Activated naive CD4-positive, alpha-beta T cell treated with anti-CD3 and anti-CD28 coated beads, Interleukin-2, amount 10 ng/mL, durations not matched to agents 7 days and 5 days (primary cell): ENCODE results near the gene PIGC.

Experiments used
- CTCF ChIA-PET: fragments of 350-600 bp; sonication (Branson Sonifier 250); formaldehyde crosslinking; loops from one replicate; lab custom pipeline; 2021; ENCODE audit warnings: antibody characterized with exemption; lab: Charles Lee
- DNase-seq: peaks from one replicate; pipeline ENCODE4 v3.0.0-alpha.2; 2020
- H3K27ac Mint-ChIP-seq: one replicate; pipeline ENCODE4 v1.8.0; 2021; ENCODE audit warnings: mild to moderate bottlenecking, moderate library complexity, mixed read lengths
- H3K27me3 Mint-ChIP-seq: one replicate; pipeline ENCODE4 v1.8.0; 2021; ENCODE audit warnings: mild to moderate bottlenecking, mixed read lengths
- H3K36me3 Mint-ChIP-seq: one replicate; pipeline ENCODE4 v1.8.0; 2021; ENCODE audit warnings: mixed read lengths
- H3K4me1 Mint-ChIP-seq: one replicate; pipeline ENCODE4 v1.8.0; 2021; ENCODE audit warnings: mixed read lengths
- H3K4me3 Mint-ChIP-seq: one replicate; pipeline ENCODE4 v1.8.0; 2021; ENCODE audit warnings: mild to moderate bottlenecking, moderate library complexity, mixed read lengths
- H3K9me3 Mint-ChIP-seq: one replicate; pipeline ENCODE4 v1.8.0; 2021; ENCODE audit warnings: mixed read lengths

PIGC gene

DNA sequence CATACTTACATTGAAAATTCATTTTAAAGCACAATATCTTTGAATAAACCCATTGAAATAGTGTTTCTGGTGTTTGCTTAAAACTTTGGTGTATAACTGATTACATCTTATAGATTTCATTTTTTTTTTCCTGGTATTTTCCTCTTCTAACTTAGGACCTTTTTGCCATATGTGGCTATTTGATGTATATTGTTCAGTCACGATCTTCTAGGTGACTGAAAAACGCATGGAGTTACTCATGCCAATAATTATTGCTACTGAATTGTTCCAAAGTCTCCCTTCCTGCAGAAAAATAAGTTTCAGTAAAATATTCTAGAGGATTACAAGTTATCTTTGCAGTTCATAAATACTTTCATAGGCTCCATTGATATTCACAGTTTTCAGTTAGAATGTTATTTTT lies 46.2 kb downstream of the PIGC start:
- Mint-ChIP-seq H3K27me3 (no peaks in the 10 kb centered on the region), H3K27ac (no peak overlapping the region), H3K36me3 (peaks cover 10% of the 10 kb centered on the region), H3K4me3 (no peak overlapping the region), H3K4me1 (peaks cover 74% of the 10 kb centered on the region), H3K9me3 (no peaks in the 10 kb centered on the region)
- CTCF ChIA-PET = interaction anchor here (1.1 to 4.2 kb wide), 3 partner anchors 128 to 395 kb away, joined by 3 to 39 read pairs (median 17); no protein-coding TSS in a partner anchor
- no peak for DNase-seq

DNA sequence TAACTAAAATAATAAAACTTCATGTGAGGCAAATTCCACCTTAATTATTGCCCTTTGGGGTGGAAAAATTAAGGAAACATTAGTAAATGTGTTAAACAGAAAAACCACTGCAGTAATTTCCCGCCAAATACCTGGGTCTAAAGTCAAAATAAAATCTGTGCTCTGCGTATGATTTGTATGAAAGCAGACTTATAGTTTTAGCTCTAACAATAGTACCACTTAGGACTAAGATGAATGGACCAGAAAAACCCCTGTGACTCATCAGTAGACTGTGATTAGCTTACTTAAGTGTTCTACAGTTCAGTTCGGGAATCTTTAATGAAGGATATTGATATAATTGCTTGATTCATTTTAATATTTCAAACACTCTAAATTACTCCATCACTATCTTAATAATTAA lies 46.6 kb downstream of the PIGC start:
- H3K4me1 Mint-ChIP-seq = peaks cover 76% of the 10 kb centered on the region
- CTCF ChIA-PET = interaction anchor here (1.1 kb wide), 1 partner anchor 128 kb away, joined by 3 read pairs; no protein-coding TSS in a partner anchor

DNA sequence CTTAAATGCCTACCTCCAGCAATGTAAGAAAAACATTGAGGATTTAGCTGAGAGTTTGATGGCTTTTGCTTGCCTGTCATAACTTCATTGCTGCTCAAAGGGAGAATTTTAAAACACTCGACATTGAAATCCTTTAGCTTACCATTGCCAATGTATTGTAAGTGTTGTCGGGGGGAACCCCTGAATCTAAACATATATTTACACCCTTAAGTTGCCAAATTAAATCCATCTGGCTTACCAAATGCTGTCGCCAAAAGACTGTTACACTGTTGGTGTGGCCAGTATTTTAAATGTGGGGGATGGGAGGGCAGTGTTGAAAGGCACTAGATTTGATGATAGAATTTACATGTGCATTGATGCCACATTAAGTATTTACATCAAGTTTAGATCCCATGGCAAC lies 48.3 kb downstream of the PIGC start:
- CTCF ChIA-PET = interaction anchor here (0.8 to 2.5 kb wide), 8 partner anchors 15 to 393 kb away, joined by 3 to 11 read pairs (median 4); partner anchors contain the start of gene C1orf105
- peaks cover 10% of the 10 kb centered on the region for H3K36me3 Mint-ChIP-seq
- H3K9me3 Mint-ChIP-seq = no peaks in the 10 kb centered on the region
- H3K27ac Mint-ChIP-seq = peak overlapping the region; percentile 99
- no peak for DNase-seq
- peaks cover 80% of the 10 kb centered on the region for H3K4me1 Mint-ChIP-seq
- no peaks in the 10 kb centered on the region for H3K27me3 Mint-ChIP-seq
- no peak overlapping the region for H3K4me3 Mint-ChIP-seq

More for the DNA sequence above, 46.6 kb downstream of the PIGC start:
- no peak for DNase-seq
- no peak overlapping the region for H3K4me3 Mint-ChIP-seq
- no peak overlapping the region for H3K27ac Mint-ChIP-seq
- H3K9me3 Mint-ChIP-seq = no peaks in the 10 kb centered on the region
- peaks cover 10% of the 10 kb centered on the region for H3K36me3 Mint-ChIP-seq
- H3K27me3 Mint-ChIP-seq = no peaks in the 10 kb centered on the region

DNA sequence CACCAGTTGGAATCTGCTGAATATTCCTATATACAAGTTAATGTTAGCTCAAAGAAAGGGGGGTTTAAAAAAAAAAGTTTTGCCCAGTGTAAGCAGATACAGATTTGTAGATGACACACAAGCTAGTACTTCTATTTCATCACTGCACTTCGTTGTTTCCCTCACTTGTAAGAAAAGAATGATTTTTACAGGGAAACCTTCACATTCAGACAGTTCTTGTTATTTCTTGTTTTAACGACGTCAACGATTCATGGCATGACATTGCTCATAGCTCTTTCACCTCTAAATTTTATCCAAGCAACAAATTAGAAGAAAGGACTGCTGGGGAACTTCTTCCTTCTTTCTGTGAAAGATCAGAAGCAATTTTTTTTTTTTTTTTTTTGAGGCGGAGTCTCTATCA lies 49.1 kb downstream of the PIGC start:
- Mint-ChIP-seq H3K4me3 (peak overlapping the region; percentile 49), H3K9me3 (no peaks in the 10 kb centered on the region), H3K4me1 (peaks cover 75% of the 10 kb centered on the region), H3K36me3 (peaks cover 10% of the 10 kb centered on the region), H3K27me3 (no peaks in the 10 kb centered on the region), H3K27ac (peak overlapping the region; percentile 99)
- CTCF ChIA-PET = interaction anchor here (0.6 to 2.5 kb wide), 15 partner anchors 13 to 392 kb away, joined by 3 to 11 read pairs (median 4); partner anchors contain the start of gene C1orf105
- DNase-seq = no peak

DNA sequence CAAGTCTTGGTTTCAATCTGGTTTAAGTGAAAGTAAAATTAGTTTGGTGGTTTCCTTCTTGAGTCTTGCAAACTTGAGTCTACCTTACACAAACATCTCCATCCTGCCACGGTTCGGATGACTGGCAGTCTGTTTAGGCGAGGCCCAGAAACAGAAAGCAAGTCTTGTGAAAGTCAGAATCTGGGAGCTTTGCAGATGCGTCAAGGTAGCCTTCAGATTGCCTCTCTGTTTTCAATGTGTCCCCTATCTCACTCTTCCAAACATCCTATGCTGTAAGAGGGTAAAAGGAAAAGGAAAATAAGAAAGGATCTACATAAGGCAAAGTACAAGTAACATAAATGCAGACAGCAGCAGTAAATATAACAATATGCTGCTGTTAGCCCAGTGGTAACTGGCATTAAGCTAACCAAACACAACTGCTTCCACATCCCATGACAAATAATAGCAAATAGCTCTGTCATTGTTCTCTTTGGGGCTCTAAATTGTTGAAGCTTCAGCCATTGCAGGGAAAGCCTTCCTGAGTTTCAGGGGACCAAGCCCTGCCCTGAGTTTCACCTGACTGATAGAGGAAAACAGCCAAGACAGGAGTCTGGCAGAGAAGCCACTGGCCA lies 49.6 kb downstream of the PIGC start:
- H3K4me3 Mint-ChIP-seq = peak overlapping the region; percentile 49
- peak overlapping the region; percentile 99 for H3K27ac Mint-ChIP-seq
- DNase-seq = peak; percentile 87
- H3K36me3 Mint-ChIP-seq = peaks cover 10% of the 10 kb centered on the region
- H3K4me1 Mint-ChIP-seq = peaks cover 69% of the 10 kb centered on the region
- no peaks in the 10 kb centered on the region for H3K27me3 Mint-ChIP-seq
- no peaks in the 10 kb centered on the region for H3K9me3 Mint-ChIP-seq
- CTCF ChIA-PET = interaction anchor here (0.6 to 2.5 kb wide), 14 partner anchors 12 to 392 kb away, joined by 3 to 11 read pairs (median 4); partner anchors contain the start of gene C1orf105

DNA sequence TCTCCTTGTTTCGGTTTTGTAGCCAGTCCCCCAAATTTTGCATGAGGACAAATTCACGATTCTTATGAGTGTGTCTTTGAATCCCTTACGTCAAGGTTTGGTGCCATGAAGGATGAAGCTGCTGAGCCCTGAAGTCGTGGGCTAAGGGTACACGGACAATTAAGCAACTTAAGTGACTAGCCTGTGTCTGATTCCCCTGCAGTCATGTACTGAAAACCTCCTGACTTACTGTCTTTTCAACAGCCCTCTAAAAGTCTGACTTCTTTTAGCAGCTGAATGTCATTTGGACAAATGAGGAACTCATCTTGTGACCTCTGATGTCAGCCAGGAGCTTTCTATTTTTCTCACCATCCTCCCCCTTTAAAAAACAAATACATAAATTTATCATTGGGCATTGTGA lies 50.5 kb downstream of the PIGC start:
- Mint-ChIP-seq H3K4me3 (no peak overlapping the region), H3K9me3 (no peaks in the 10 kb centered on the region), H3K27me3 (no peaks in the 10 kb centered on the region), H3K4me1 (peaks cover 60% of the 10 kb centered on the region), H3K27ac (peak overlapping the region; percentile 83), H3K36me3 (peaks cover 8% of the 10 kb centered on the region)
- CTCF ChIA-PET = interaction anchor here (1.1 to 2.2 kb wide), 3 partner anchors 13 to 266 kb away, joined by 3 to 8 read pairs (median 8); no protein-coding TSS in a partner anchor
- DNase-seq = no peak

DNA sequence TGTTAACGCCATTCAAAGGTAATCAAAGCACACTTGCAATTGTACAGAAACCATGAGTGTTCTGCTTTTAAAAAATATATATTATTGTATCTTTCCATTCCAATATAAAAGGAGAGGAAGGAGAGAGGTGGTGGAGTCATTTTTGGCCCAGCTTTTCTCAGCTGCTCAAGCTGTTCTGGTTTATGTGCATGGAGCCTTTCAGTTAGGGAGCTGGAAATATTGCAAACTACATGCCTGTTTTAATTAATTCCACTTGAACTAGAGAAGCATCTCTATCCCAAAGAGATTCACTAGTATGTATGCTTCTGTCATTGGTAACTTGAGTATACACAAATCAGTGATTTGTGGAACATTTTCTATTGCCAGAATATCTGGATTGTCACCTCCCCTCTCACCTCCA lies 51.9 kb downstream of the PIGC start:
- CTCF ChIA-PET = no interaction called here
- H3K4me1 Mint-ChIP-seq = peaks cover 50% of the 10 kb centered on the region
- H3K4me3 Mint-ChIP-seq = no peak overlapping the region
- peaks cover 8% of the 10 kb centered on the region for H3K36me3 Mint-ChIP-seq
- H3K9me3 Mint-ChIP-seq = no peaks in the 10 kb centered on the region
- H3K27ac Mint-ChIP-seq = no peak overlapping the region
- H3K27me3 Mint-ChIP-seq = no peaks in the 10 kb centered on the region
- no peak for DNase-seq
